Measurements from ENCODE around the gene GGCX. TPM values are rescaled to one million over a fixed set of nuclear protein-coding genes. Genes with fewer than 3 reads are reported as not detected.

Gene GGCX
- total and polyA plus RNA-seq, 2 of the 13 experiments (the other 11 are each of a cell fraction or from before 2014, with no cell fraction given): 72.5 to 103 TPM

- in situ Hi-C loops (cut with HindIII; ENCODE audit: extremely low pct_ligation_motif_present, low pct_unique_long_range_greater_than_20kb): no loop called here
- no peak overlapping the region for H3K27ac ChIP-seq (ENCODE audit: extremely low read length, insufficient read depth, low read length)
- no peak overlapping the region for H3K4me3 ChIP-seq (replicated peaks in 1 of 3; ENCODE audit: insufficient read depth in 1 of 3, low read depth in 2 of 3, low read length in 3 of 3)
- no peak overlapping the region for H3K4me2 ChIP-seq (ENCODE audit: low read depth, low read length)
- intact Hi-C loops (cut with micrococcal nuclease; ENCODE audit: unreplicated experiment): no loop called here
- TF ChIP-seq RBM22 (optimal IDR thresholded peaks at IDR 0.05; ENCODE audit: low read length): peak; percentile 53
- no peak for TF ChIP-seq ZNF850 (CRISPR knock-in tag; conservative IDR thresholded peaks at IDR 0.05)
- TF ChIP-seq HOXA7 (CRISPR knock-in tag; IDR thresholded peaks at IDR 0.05): no peak
- no peak for TF ChIP-seq AGO2 (optimal IDR thresholded peaks at IDR 0.05; ENCODE audit: low read depth, low read length)
- no peaks in the 10 kb centered on the region for H3K27me3 ChIP-seq (ENCODE audit: control insufficient read depth in 1 of 2, insufficient read depth in 2 of 2, low read length in 2 of 2)
- BruUV-seq (replicated peaks): no TSS peak
- H2AFZ ChIP-seq (ENCODE audit: low read length): no peak overlapping the region
- 96% methylated on average over 10 of the region's 10 CpGs for WGBS (ENCODE audit: low lambda C conversion rate)
- ChIA-PET POLR2A (interaction anchor here (1.4 to 20.8 kb wide), 6 partner anchors 8 to 128 kb away, joined by 4 to 645 read pairs (median 131); partner anchors contain the start of genes C2orf68, GGCX, MAT2A and RNF181), CTCF (ENCODE audit: low intra/inter-chr PET ratio, low total read pairs) (interaction anchor here (4.8 kb wide), 1 partner anchor 128 kb away, joined by 45 read pairs; no protein-coding TSS in a partner anchor)
- peaks cover 34 to 57% of the 10 kb centered on the region in 2 experiments for H3K36me3 ChIP-seq (replicated peaks in 1 of 2; ENCODE audit: control insufficient read depth in 1 of 2, insufficient read depth in 2 of 2, low read length in 2 of 2)
- no peak for DNase-seq (ENCODE audit: low spot score)
- H4K20me1 ChIP-seq (ENCODE audit: insufficient read depth, low read length): peaks cover 12% of the 10 kb centered on the region
- no peak for ATAC-seq
- no peak for FAIRE-seq
- no peaks in the 10 kb centered on the region for H3K9me3 ChIP-seq (ENCODE audit: low read length)
- H3K9ac ChIP-seq (ENCODE audit: insufficient read depth, low read depth, low read length): no peak overlapping the region
- no peaks in the 10 kb centered on the region for H3K4me1 ChIP-seq (ENCODE audit: insufficient read depth, low read length)
- no peaks in the 10 kb centered on the region for H3K79me2 ChIP-seq (ENCODE audit: insufficient read depth, low read length)
These were observed 12.2 kb downstream of the GGCX start for GRCh38 chr2:85549095-85549494.

GRCh38 chr2:85548608-85548900 is 12.7 kb downstream of the GGCX start:
- intact Hi-C loops (cut with micrococcal nuclease; ENCODE audit: unreplicated experiment): no loop called here
- H3K79me2 ChIP-seq (ENCODE audit: insufficient read depth, low read length): no peaks in the 10 kb centered on the region
- H3K4me2 ChIP-seq (ENCODE audit: low read depth, low read length): no peak overlapping the region
- peak; percentile 4; the same call in 1 of the 3 replicates for ATAC-seq
- H3K9ac ChIP-seq (ENCODE audit: insufficient read depth, low read depth, low read length): no peak overlapping the region
- no peaks in the 10 kb centered on the region for H3K4me1 ChIP-seq (ENCODE audit: insufficient read depth, low read length)
- H3K27me3 ChIP-seq (ENCODE audit: control insufficient read depth in 1 of 2, insufficient read depth in 2 of 2, low read length in 2 of 2): no peaks in the 10 kb centered on the region
- no peak overlapping the region for H3K4me3 ChIP-seq (replicated peaks in 1 of 3; ENCODE audit: insufficient read depth in 1 of 3, low read depth in 2 of 3, low read length in 3 of 3)
- H3K27ac ChIP-seq (ENCODE audit: extremely low read length, insufficient read depth, low read length): no peak overlapping the region
- FAIRE-seq: no peak
- H3K36me3 ChIP-seq (replicated peaks in 1 of 2; ENCODE audit: control insufficient read depth in 1 of 2, insufficient read depth in 2 of 2, low read length in 2 of 2): peaks cover 30 to 58% of the 10 kb centered on the region in 2 experiments
- DNase-seq (ENCODE audit: low spot score): no peak
- in situ Hi-C loops (cut with HindIII; ENCODE audit: extremely low pct_ligation_motif_present, low pct_unique_long_range_greater_than_20kb): no loop called here
- ChIA-PET CTCF (ENCODE audit: low intra/inter-chr PET ratio, low total read pairs) (no interaction called here), POLR2A (interaction anchor here (0.9 to 20.8 kb wide), 7 partner anchors 7 to 128 kb away, joined by 4 to 645 read pairs (median 43); partner anchors contain the start of genes C2orf68, GGCX, MAT2A and RNF181)
- H3K9me3 ChIP-seq (ENCODE audit: low read length): no peaks in the 10 kb centered on the region
- H4K20me1 ChIP-seq (ENCODE audit: insufficient read depth, low read length): peaks cover 12% of the 10 kb centered on the region
- TF ChIP-seq THAP11 (CRISPR knock-in tag; IDR thresholded peaks at IDR 0.05): peak; percentile 4; the same call in 1 of the 2 replicates
- peak; percentile 46; the same call in 1 of the 2 replicates for TF ChIP-seq RBFOX2 (IDR thresholded peaks at IDR 0.05; ENCODE audit: low read depth, low read length)
- TF ChIP-seq ATF1 (CRISPR knock-in tag; IDR thresholded peaks at IDR 0.05): no peak
- no TSS peak for BruUV-seq (replicated peaks)
- H2AFZ ChIP-seq (ENCODE audit: low read length): no peak overlapping the region
- 90% methylated on average over 2 of the region's 2 CpGs for WGBS (ENCODE audit: low lambda C conversion rate)

All from HepG2 (cell line).